HepG2 (cell line): Measurements from ENCODE around the gene LCE1E. TPM values are rescaled to one million over a fixed set of nuclear protein-coding genes. Genes with fewer than 3 reads are reported as not detected.

Source experiments
- ATAC-seq: fragments of 200-7000 bp; cut with Tn5 transposase; 3 replicates; pipeline ENCODE4 v1.9.1; 2020; ENCODE audit warnings: mild to moderate bottlenecking, moderate library complexity
- BruUV-seq: library from RNA; stranded (reverse); fragments of 400-500 nt; replicated peaks from 2 replicates; lab custom pipeline; 2021; lab: Mats Ljungman, UMichigan
- CTCF ChIA-PET: fragments of 300-600 bp; formaldehyde crosslinking; extraction: SDS; loops from one replicate; lab custom pipeline; 2021; ENCODE audit warnings: low total read pairs, inconsistent platforms, low intra/inter-chr PET ratio; lab: Yijun Ruan, JAX
- POLR2A ChIA-PET: fragments of 350-600 bp; sonication (Branson Sonifier 250); formaldehyde crosslinking; loops from one replicate; lab custom pipeline; 2020; ENCODE audit warnings: antibody characterized with exemption, inconsistent platforms; lab: Yijun Ruan, JAX
- DNase-seq: peaks from one replicate; pipeline ENCODE4 v3.0.0-alpha.2; 2015; ENCODE audit warnings: low spot score
- FAIRE-seq: peaks from 3 replicates; lab custom pipeline; 2011; peaks lifted over from hg19 to GRCh38; lab: Jason Lieb, UNC
- H2AFZ ChIP-seq: one replicate; pipeline ENCODE4 v1.6.1; 2011; ENCODE audit warnings: low read length, inconsistent platforms
- H3K27ac ChIP-seq: fragments of 300-600 bp; 3 replicates; pipeline ENCODE4 v1.8.0; 2011; ENCODE audit warnings: mixed run types, mild to moderate bottlenecking, mixed read lengths, low read length, inconsistent platforms; ENCODE audit not compliant: insufficient read depth; ENCODE audit errors: extremely low read length
- H3K27me3 ChIP-seq, 2 experiments: fragments of 200-600 bp in 1 of 2; 2 replicates in 1 of 2; 3 replicates in 1 of 2; pipeline versions ENCODE4 v1.6.0 to v1.8.0; 2011; ENCODE audit warnings: low read length in 2 of 2, mild to moderate bottlenecking in 2 of 2, moderate library complexity in 2 of 2, inconsistent platforms in 1 of 2; ENCODE audit not compliant: insufficient read depth in 2 of 2, control insufficient read depth in 1 of 2
- H3K36me3 ChIP-seq, 2 experiments: fragments of 200-600 bp in 1 of 2; replicated peaks in 1 of 2; 2 replicates in 1 of 2; 3 replicates in 1 of 2; pipeline versions ENCODE4 v1.5.1 to v1.8.0; 2011; ENCODE audit warnings: low read length in 2 of 2, inconsistent platforms in 1 of 2; ENCODE audit not compliant: insufficient read depth in 2 of 2, control insufficient read depth in 1 of 2
- H3K4me1 ChIP-seq: 2 replicates; pipeline ENCODE4 v1.5.1; 2012; ENCODE audit warnings: low read length, inconsistent platforms; ENCODE audit not compliant: insufficient read depth
- H3K4me2 ChIP-seq: 2 replicates; pipeline ENCODE4 v1.6.0; 2011; ENCODE audit warnings: low read depth, low read length, inconsistent platforms
- H3K4me3 ChIP-seq, 3 experiments: fragments of 200-600 bp in 1 of 3; sonication (generic), shearing (Covaris generic) in 1 of 3; replicated peaks in 1 of 3; 2 replicates each; pipeline ENCODE4 v1.5.1; 2011 to 2016; ENCODE audit warnings: low read length in 3 of 3, inconsistent platforms in 2 of 3, low read depth in 2 of 3, mild to moderate bottlenecking in 2 of 3, control low read depth in 1 of 3, mixed read lengths in 1 of 3; ENCODE audit not compliant: insufficient read depth in 1 of 3
- H3K79me2 ChIP-seq: one replicate; pipeline ENCODE4 v1.6.1; 2011; ENCODE audit warnings: low read length, inconsistent platforms; ENCODE audit not compliant: insufficient read depth
- H3K9ac ChIP-seq: 2 replicates; pipeline ENCODE4 v1.6.0; 2011; ENCODE audit warnings: mild to moderate bottlenecking, low read depth, low read length, inconsistent platforms; ENCODE audit not compliant: insufficient read depth
- H3K9me3 ChIP-seq: 2 replicates; pipeline ENCODE4 v1.5.1; 2012; ENCODE audit warnings: mild to moderate bottlenecking, low read length
- H4K20me1 ChIP-seq: 2 replicates; pipeline ENCODE4 v1.6.0; 2011; ENCODE audit warnings: inconsistent platforms, mild to moderate bottlenecking, low read length, moderate library complexity; ENCODE audit not compliant: insufficient read depth
- CBX2 ChIP-seq, 2 experiments: fragments of 200-600 bp in 1 of 2; sonication (generic); formaldehyde crosslinking in 1 of 2; IDR thresholded peaks; 2 replicates each; pipeline versions ENCODE4 v1.7.0 to v1.8.1; 2018 to 2022; ENCODE audit warnings: low read depth in 2 of 2, low read length in 1 of 2, mild to moderate bottlenecking in 1 of 2, missing genetic modification reagents in 1 of 2
- CREM ChIP-seq, 2 experiments: sonication (generic) in 1 of 2; formaldehyde crosslinking in 1 of 2; IDR thresholded peaks; 2 replicates each; pipeline versions ENCODE4 v1.4.0 to v1.6.1; 2016 to 2020; ENCODE audit warnings: antibody characterized with exemption in 1 of 2, mild to moderate bottlenecking in 1 of 2, missing genetic modification reagents in 1 of 2
- HHEX ChIP-seq: IDR thresholded peaks from 2 replicates; pipeline ENCODE4 v1.6.1; 2016; ENCODE audit warnings: control low read depth
- SIX4 ChIP-seq: sonication (generic); formaldehyde crosslinking; IDR thresholded peaks from 2 replicates; pipeline ENCODE4 v1.4.0; 2020; ENCODE audit warnings: missing genetic modification reagents
- SMAD9 ChIP-seq: sonication (generic); formaldehyde crosslinking; IDR thresholded peaks from 2 replicates; pipeline ENCODE4 v1.5.1; 2020; ENCODE audit warnings: mild to moderate bottlenecking, missing genetic modification reagents
- SYNCRIP ChIP-seq: fragments of 200-400 bp; formaldehyde crosslinking; IDR thresholded peaks from 2 replicates; pipeline ENCODE4 v1.6.1; 2018; ENCODE audit warnings: mild to moderate bottlenecking, low read depth, low read length; ENCODE audit not compliant: insufficient read depth
- TGIF2 ChIP-seq: IDR thresholded peaks from 2 replicates; pipeline ENCODE4 v1.6.1; 2016; ENCODE audit warnings: control low read depth, missing compliant biosample characterization
- THAP8 ChIP-seq: sonication (generic); formaldehyde crosslinking; IDR thresholded peaks from 2 replicates; pipeline ENCODE4 v1.5.1; 2020; ENCODE audit warnings: missing genetic modification reagents, mild to moderate bottlenecking, borderline replicate concordance
- ZHX2 ChIP-seq, 2 experiments: sonication (generic) in 1 of 2; formaldehyde crosslinking in 1 of 2; IDR thresholded peaks; 2 replicates each; pipeline versions ENCODE4 v1.6.1 to v1.9.0; 2014 to 2022; ENCODE audit warnings: antibody characterized with exemption in 1 of 2, borderline replicate concordance in 1 of 2, inconsistent platforms in 1 of 2, low read depth in 1 of 2, missing genetic modification reagents in 1 of 2
- ZNF660 ChIP-seq: sonication (generic); formaldehyde crosslinking; IDR thresholded peaks from 2 replicates; pipeline ENCODE4 v1.5.1; 2020; ENCODE audit warnings: mild to moderate bottlenecking, low read depth, missing genetic modification reagents, borderline replicate concordance
- WGBS: methylation state at CpG from one replicate; pipeline ENCODE4 v1.1.6; 2017; ENCODE audit warnings: low lambda C conversion rate; 5-methylcytosine and 5-hydroxymethylcytosine counted together
- in situ Hi-C: cut with HindIII; loops from 2 replicates; pipeline ENCODE4 v1.10.0; 2017; ENCODE audit warnings: low pct_unique_long_range_greater_than_20kb; ENCODE audit not compliant: extremely low pct_ligation_motif_present
- intact Hi-C: fragments of 100-400 bp; cut with micrococcal nuclease; formaldehyde crosslinking; loops from one replicate; pipeline ENCODE4 v1.10.0; 2022; ENCODE audit not compliant: unreplicated experiment
- polyA plus RNA-seq, 8 experiments: library from polyadenylated mRNA; depleted of rRNA in 3 of 8; stranded (reverse) in 7 of 8; unstranded in 1 of 8; fragments of >200 nt; fragmentation: Illumina TruSeq in 4 of 8; extraction: Trizol in 4 of 8; gene quantifications; 2 replicates each; pipeline versions ENCODE4 v1.2.1 to v1.2.3, GENCODE V29; 2011 to 2016; ENCODE audit warnings: low read depth in 4 of 8, missing spikeins in 1 of 8, mixed read lengths in 1 of 8; ENCODE audit not compliant: insufficient read depth in 1 of 8
- total RNA-seq, 5 experiments: library from RNA; depleted of rRNA; stranded (reverse); fragments of >200 nt; fragmentation: Illumina TruSeq; extraction: Trizol; gene quantifications; 2 replicates each; pipeline ENCODE4 v1.2.3, GENCODE V29; 2016; ENCODE audit warnings: low read depth in 1 of 5

The LCE1E gene
- total and polyA plus RNA-seq, 2 of the 13 experiments (the other 11 are each of a cell fraction or from before 2014, with no cell fraction given) = 0.12 TPM; not detected in 1

- no peak overlapping the region for H2AFZ ChIP-seq
- H3K4me2 ChIP-seq = no peak overlapping the region
- intact Hi-C loops = no loop called here
- no peaks in the 10 kb centered on the region for H3K27me3 ChIP-seq
- no peaks in the 10 kb centered on the region for H3K9me3 ChIP-seq
- no peak overlapping the region for H3K9ac ChIP-seq
- FAIRE-seq (no peak), ATAC-seq (no peak), DNase-seq (no peak)
- H3K79me2 ChIP-seq = no peaks in the 10 kb centered on the region
- CTCF ChIA-PET = no interaction called here
- H3K27ac ChIP-seq = no peak overlapping the region
- H3K4me3 ChIP-seq = no peak overlapping the region
- 59% methylated on average over 26 of the region's 31 CpGs for WGBS
- no TSS peak for BruUV-seq
- H3K4me1 ChIP-seq = no peaks in the 10 kb centered on the region
- no peaks in the 10 kb centered on the region for H3K36me3 ChIP-seq
- POLR2A ChIA-PET = no interaction called here
- in situ Hi-C loops = no loop called here
- TF ChIP-seq CREM (IDR thresholded peaks at IDR 0.05) (no peak), CREM (CRISPR knock-in tag; IDR thresholded peaks at IDR 0.05) (no peak), CBX2 (IDR thresholded peaks at IDR 0.05; ENCODE audit: low read depth, low read length) (no peak), CBX2 (CRISPR knock-in tag; IDR thresholded peaks at IDR 0.05; ENCODE audit: low read depth) (no peak), SIX4 (CRISPR knock-in tag) (no peak), ZNF660 (CRISPR knock-in tag) (no peak), SMAD9 (no peak), SYNCRIP (no peak), THAP8 (CRISPR knock-in tag) (no peak), HHEX (no peak), ZHX2 (IDR thresholded peaks at IDR 0.05; ENCODE audit: low read depth) (no peak), ZHX2 (CRISPR knock-in tag; IDR thresholded peaks at IDR 0.05; ENCODE audit: borderline replicate concordance) (no peak), TGIF2 (no peak)
- H4K20me1 ChIP-seq = no peaks in the 10 kb centered on the region
These were observed 25.4 kb upstream of the LCE1E start for GRCh38 chr1:152760551-152761190.
